Uterus (tissue), 2 donors: ENCODE measurements around the gene DOLK.

ENCODE experiments used
- CTCF ChIP-seq, 4 experiments: fragments of 200-600 bp in 2 of 4; fragments of 450-650 bp in 2 of 4; sonication (generic) in 2 of 4; IDR thresholded peaks; one replicate each; pipeline ENCODE4 v1.5.1; 2016 to 2019; ENCODE audit warnings: antibody characterized with exemption in 4 of 4, mild to moderate bottlenecking in 2 of 4, moderate library complexity in 1 of 4
- POLR2A ChIP-seq, 2 donors: fragments of 450-650 bp; IDR thresholded peaks; one replicate each; pipeline ENCODE4 v1.6.1; 2016; ENCODE audit warnings: antibody characterized with exemption in 2 of 2, mild to moderate bottlenecking in 1 of 2, moderate library complexity in 1 of 2

- TF ChIP-seq CTCF (IDR thresholded peaks at IDR 0.05) (no peak), POLR2A (IDR thresholded peaks at IDR 0.05) (no peak)
Measured at GRCh38 chr9:128905964-128906363, 41.4 kb downstream of the DOLK start.
